ENCODE results near the gene KCNIP4. TPM values are rescaled to one million over a fixed set of nuclear protein-coding genes. Genes with fewer than 3 reads are reported as not detected.

KCNIP4 gene
- total and polyA plus RNA-seq, 2 of the 8 experiments (the other 6 are each of a cell fraction or from before 2014, with no cell fraction given): 0.06 TPM; not detected in 1

- TF ChIP-seq TCF12 (IDR thresholded peaks at IDR 0.05; ENCODE audit: low read depth, low read length) (no peak), GABPA (IDR thresholded peaks at IDR 0.05; ENCODE audit: borderline replicate concordance, insufficient read depth, low read length) (no peak), CHD2 (IDR thresholded peaks at IDR 0.05; ENCODE audit: low read length) (no peak), TEAD4 (IDR thresholded peaks at IDR 0.05; ENCODE audit: low read depth, low read length) (no peak), CEBPB (IDR thresholded peaks at IDR 0.05; ENCODE audit: low read depth, low read length) (no peak), EZH2 (IDR thresholded peaks at IDR 0.05; ENCODE audit: low read depth, low read length, severe bottlenecking) (no peak), E2F6 (IDR thresholded peaks at IDR 0.05) (no peak), TAF1 (IDR thresholded peaks at IDR 0.05; ENCODE audit: low read depth, low read length) (no peak), RNF2 (IDR thresholded peaks at IDR 0.05; ENCODE audit: borderline replicate concordance, low read depth, low read length, missing control alignments, poor library complexity, severe bottlenecking) (no peak), NANOG (IDR thresholded peaks at IDR 0.05; ENCODE audit: insufficient read depth, low read depth, low read length, poor library complexity, severe bottlenecking) (no peak), ASH2L (IDR thresholded peaks at IDR 0.05; ENCODE audit: low read length) (no peak), FOSL1 (IDR thresholded peaks at IDR 0.05; ENCODE audit: insufficient read depth, low read depth, low read length) (no peak), BCL11A (IDR thresholded peaks at IDR 0.05; ENCODE audit: low read depth in 2 of 2, low read length in 2 of 2) (no peak), CBX5 (IDR thresholded peaks at IDR 0.05; ENCODE audit: low read depth, low read length) (no peak)
- TF ChIP-seq, protein P1, sequence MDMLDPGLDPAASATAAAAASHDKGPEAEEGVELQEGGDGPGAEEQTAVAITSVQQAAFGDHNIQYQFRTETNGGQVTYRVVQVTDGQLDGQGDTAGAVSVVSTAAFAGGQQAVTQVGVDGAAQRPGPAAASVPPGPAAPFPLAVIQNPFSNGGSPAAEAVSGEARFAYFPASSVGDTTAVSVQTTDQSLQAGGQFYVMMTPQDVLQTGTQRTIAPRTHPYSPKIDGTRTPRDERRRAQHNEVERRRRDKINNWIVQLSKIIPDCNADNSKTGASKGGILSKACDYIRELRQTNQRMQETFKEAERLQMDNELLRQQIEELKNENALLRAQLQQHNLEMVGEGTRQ (IDR thresholded peaks at IDR 0.05; ENCODE audit: low read length): no peak
- TF ChIP-seq, protein P2, sequence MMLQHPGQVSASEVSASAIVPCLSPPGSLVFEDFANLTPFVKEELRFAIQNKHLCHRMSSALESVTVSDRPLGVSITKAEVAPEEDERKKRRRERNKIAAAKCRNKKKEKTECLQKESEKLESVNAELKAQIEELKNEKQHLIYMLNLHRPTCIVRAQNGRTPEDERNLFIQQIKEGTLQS (IDR thresholded peaks at IDR 0.05; ENCODE audit: insufficient read depth, low read depth, low read length): no peak
Observed at GRCh38 chr4:21177871-21178270, 770.7 kb downstream of the KCNIP4 start (continued).

Data from H1 (cell line).